H9 (cell line): ENCODE results near the gene KCNN3. TPM values are rescaled to one million over a fixed set of nuclear protein-coding genes. Genes with fewer than 3 reads are reported as not detected.

Experiments used
- DNase-seq: peaks from one replicate; pipeline ENCODE4 v3.0.0-alpha.2; 2017
- H2AFZ ChIP-seq: one replicate; pipeline ENCODE4 v1.6.1; 2013; ENCODE audit warnings: mild to moderate bottlenecking, low read length, control low read depth, moderate library complexity
- H2AK5ac ChIP-seq: 2 replicates; pipeline ENCODE4 v1.6.1; 2013; ENCODE audit warnings: low read length, control low read depth, mixed read lengths; ENCODE audit not compliant: insufficient read length
- H2BK120ac ChIP-seq: one replicate; pipeline ENCODE4 v1.6.1; 2013; ENCODE audit warnings: low read depth, mild to moderate bottlenecking, low read length, control low read depth, inconsistent platforms; ENCODE audit not compliant: poor library complexity, severe bottlenecking
- H2BK12ac ChIP-seq: 2 replicates; pipeline ENCODE4 v1.6.1; 2013; ENCODE audit warnings: low read length, control low read depth, mixed read lengths, low read depth; ENCODE audit not compliant: insufficient read length
- H2BK15ac ChIP-seq: 2 replicates; pipeline ENCODE4 v1.6.1; 2013; ENCODE audit warnings: low read depth, low read length, control low read depth
- H2BK20ac ChIP-seq: one replicate; pipeline ENCODE4 v1.6.1; 2013; ENCODE audit warnings: low read depth, mild to moderate bottlenecking, low read length, control low read depth, inconsistent platforms; ENCODE audit not compliant: poor library complexity, severe bottlenecking
- H2BK5ac ChIP-seq: 2 replicates; pipeline ENCODE4 v1.6.1; 2013; ENCODE audit warnings: low read length, control low read depth, mixed read lengths; ENCODE audit not compliant: insufficient read length
- H3K14ac ChIP-seq: 2 replicates; pipeline ENCODE4 v1.6.1; 2013; ENCODE audit warnings: low read length, control low read depth; ENCODE audit not compliant: insufficient read depth
- H3K18ac ChIP-seq: 2 replicates; pipeline ENCODE4 v1.6.1; 2013; ENCODE audit warnings: low read depth, mild to moderate bottlenecking, mixed read lengths, low read length, control low read depth; ENCODE audit not compliant: insufficient read length
- H3K23ac ChIP-seq: 2 replicates; pipeline ENCODE4 v1.6.1; 2013; ENCODE audit warnings: low read length, control low read depth, mixed read lengths, low read depth; ENCODE audit not compliant: insufficient read length
- H3K23me2 ChIP-seq: 2 replicates; pipeline ENCODE4 v1.6.1; 2013; ENCODE audit warnings: low read depth, mild to moderate bottlenecking, mixed read lengths, low read length, control low read depth; ENCODE audit not compliant: insufficient read length, poor library complexity, severe bottlenecking
- H3K27ac ChIP-seq: 2 replicates; pipeline ENCODE4 v1.5.1; 2013; ENCODE audit warnings: low read length, control low read depth, mixed read lengths, low read depth; ENCODE audit not compliant: insufficient read length
- H3K27me3 ChIP-seq: 2 replicates; pipeline ENCODE4 v1.6.1; 2013; ENCODE audit warnings: low read length, control low read depth, inconsistent platforms; ENCODE audit not compliant: insufficient read depth
- H3K4ac ChIP-seq: 2 replicates; pipeline ENCODE4 v1.6.1; 2013; ENCODE audit warnings: low read depth, mild to moderate bottlenecking, control low read depth, inconsistent platforms, low read length, moderate library complexity
- H3K4me1 ChIP-seq: 2 replicates; pipeline ENCODE4 v1.6.1; 2013; ENCODE audit warnings: low read length, control low read depth, inconsistent platforms; ENCODE audit not compliant: insufficient read depth
- H3K4me2 ChIP-seq: 2 replicates; pipeline ENCODE4 v1.6.1; 2013; ENCODE audit warnings: low read length, control low read depth, mixed read lengths; ENCODE audit not compliant: insufficient read length, insufficient read depth
- H3K56ac ChIP-seq: 2 replicates; pipeline ENCODE4 v1.6.1; 2013; ENCODE audit warnings: low read depth, mild to moderate bottlenecking, mixed read lengths, low read length, control low read depth; ENCODE audit not compliant: insufficient read length
- H3K79me1 ChIP-seq: 2 replicates; pipeline ENCODE4 v1.6.1; 2013; ENCODE audit warnings: low read depth, mild to moderate bottlenecking, moderate library complexity, low read length, control low read depth, inconsistent platforms; ENCODE audit not compliant: insufficient read depth, poor library complexity, severe bottlenecking
- H3K79me2 ChIP-seq: 2 replicates; pipeline ENCODE4 v1.6.1; 2013; ENCODE audit warnings: low read length, control low read depth, inconsistent platforms; ENCODE audit not compliant: insufficient read depth
- H3K9ac ChIP-seq: 2 replicates; pipeline ENCODE4 v1.6.1; 2013; ENCODE audit warnings: low read length, control low read depth, mixed read lengths; ENCODE audit not compliant: insufficient read length; ENCODE audit errors: extremely low read depth
- H3K9me3 ChIP-seq: one replicate; pipeline ENCODE4 v1.6.1; 2013; ENCODE audit warnings: low read depth, low read length, inconsistent platforms; ENCODE audit not compliant: control insufficient read depth
- H3T11ph ChIP-seq: one replicate; pipeline ENCODE4 v1.6.1; 2013; ENCODE audit warnings: mild to moderate bottlenecking, low read length, control low read depth, inconsistent platforms
- H4K20me1 ChIP-seq: one replicate; pipeline ENCODE4 v1.6.1; 2013; ENCODE audit not compliant: control insufficient read depth, insufficient read length, insufficient read depth
- H4K5ac ChIP-seq: 2 replicates; pipeline ENCODE4 v1.6.1; 2013; ENCODE audit warnings: low read depth, mild to moderate bottlenecking, mixed read lengths, low read length, control low read depth; ENCODE audit not compliant: insufficient read length
- H4K8ac ChIP-seq: replicated peaks from 2 replicates; pipeline ENCODE4 v1.6.1; 2013; ENCODE audit warnings: low read length, control low read depth, mixed read lengths, low read depth; ENCODE audit not compliant: insufficient read length
- H4K91ac ChIP-seq: 2 replicates; pipeline ENCODE4 v1.6.1; 2013; ENCODE audit warnings: low read depth, mild to moderate bottlenecking, moderate library complexity, mixed read lengths, low read length, control low read depth; ENCODE audit not compliant: insufficient read length
- H3K27ac Mint-ChIP-seq, 3 experiments: 2 replicates in 2 of 3; 3 replicates in 1 of 3; pipeline ENCODE4 v1.8.0; 2020 to 2021; ENCODE audit warnings: mixed read lengths in 3 of 3, mild to moderate bottlenecking in 1 of 3, moderate library complexity in 1 of 3
- H3K27me3 Mint-ChIP-seq: 2 replicates; pipeline ENCODE4 v1.8.0; 2021; ENCODE audit warnings: low read depth, mild to moderate bottlenecking, moderate library complexity, mixed read lengths
- H3K36me3 Mint-ChIP-seq, 3 experiments: 2 replicates in 2 of 3; 3 replicates in 1 of 3; pipeline ENCODE4 v1.8.0; 2020 to 2021; ENCODE audit warnings: low read depth in 3 of 3, mixed read lengths in 3 of 3; ENCODE audit not compliant: insufficient read depth in 1 of 3
- H3K4me1 Mint-ChIP-seq, 2 experiments: 2 replicates each; pipeline ENCODE4 v1.8.0; 2020; ENCODE audit warnings: mixed read lengths in 2 of 2
- H3K4me3 Mint-ChIP-seq, 2 experiments: 2 replicates in 1 of 2; 3 replicates in 1 of 2; pipeline ENCODE4 v1.8.0; 2020 to 2021; ENCODE audit warnings: mild to moderate bottlenecking in 2 of 2, mixed read lengths in 2 of 2, moderate library complexity in 1 of 2
- H3K9me3 Mint-ChIP-seq, 2 experiments: 2 replicates in 1 of 2; 3 replicates in 1 of 2; pipeline ENCODE4 v1.8.0; 2020; ENCODE audit warnings: mild to moderate bottlenecking in 2 of 2, mixed read lengths in 2 of 2, moderate library complexity in 1 of 2
- WGBS: extraction: QIAGEN DNeasy Blood & Tissue Kit; methylation state at CpG from one replicate; pipeline ENCODE4 v1.1.7; 2013; ENCODE audit warnings: missing lambda C conversion rate, low lambda C conversion rate, mixed read lengths; ENCODE audit not compliant: insufficient read length; ENCODE audit errors: extremely low coverage; 5-methylcytosine and 5-hydroxymethylcytosine counted together
- total RNA-seq: library from RNA; stranded (reverse); gene quantifications from 2 replicates; pipeline ENCODE4 v1.2.1, GENCODE V29; 2021
- TF ChIP-seq, protein P1 (sequence below): fragments of 200-600 bp; sonication (generic); conservative IDR thresholded peaks from 3 replicates; pipeline ENCODE4 v1.8.0; 2021; ENCODE audit warnings: antibody characterized with exemption, mild to moderate bottlenecking

Gene KCNN3
- total RNA-seq, 1 experiment from 2014 or later: 0.83 TPM

DNA sequence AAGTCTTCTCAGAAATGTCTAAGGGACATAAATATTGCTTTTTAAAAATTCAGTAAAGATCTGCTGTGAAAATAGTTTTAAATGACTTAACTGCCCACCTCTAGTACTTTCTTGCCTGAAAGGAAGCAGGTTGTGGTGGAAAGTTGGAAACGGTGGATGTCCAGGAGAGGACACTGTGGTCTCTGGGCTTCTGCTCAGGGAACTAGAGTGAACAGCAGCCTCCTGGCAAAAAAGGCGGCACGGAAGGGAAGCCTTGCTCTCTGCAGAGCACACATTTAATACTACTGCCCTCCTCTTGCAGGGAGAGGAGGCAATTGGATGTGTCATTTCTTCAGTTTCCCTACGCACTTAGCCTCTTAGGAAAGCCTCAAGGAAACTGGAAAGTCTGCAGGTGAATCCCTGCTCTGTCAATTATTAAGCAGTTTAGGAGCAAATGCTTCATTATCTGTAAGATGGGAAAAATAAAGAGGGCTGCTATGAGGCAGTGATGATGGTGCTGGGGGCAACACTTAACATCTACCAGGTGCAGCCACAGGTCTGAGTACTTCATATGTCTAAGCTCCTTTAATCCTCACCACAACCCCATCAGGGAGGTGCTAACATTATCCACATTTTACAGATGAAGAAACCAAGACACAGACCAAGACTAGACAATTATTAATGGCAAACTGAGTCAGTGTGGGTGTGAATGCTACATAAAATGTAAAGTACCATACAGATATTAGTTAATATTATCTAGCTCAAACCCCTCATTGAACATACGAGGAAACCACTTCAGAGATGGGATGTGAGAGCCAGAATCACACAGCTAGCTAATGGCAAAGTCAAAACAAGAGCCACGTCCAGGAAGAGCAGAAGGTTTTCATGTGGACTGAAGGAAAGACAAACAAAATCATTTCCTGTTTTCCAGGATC, 153.2 kb downstream of the KCNN3 start:
- Histone ChIP-seq H3K23me2 (no peaks in the 10 kb centered on the region), H4K8ac (no peak overlapping the region), H3K4ac (no peak overlapping the region), H3K14ac (no peak overlapping the region), H3K56ac (no peak overlapping the region), H2BK20ac (no peak overlapping the region), H3K18ac (no peak overlapping the region), H3K27me3 (no peaks in the 10 kb centered on the region), H3K9me3 (no peaks in the 10 kb centered on the region), H2BK120ac (no peak overlapping the region), H2BK15ac (no peak overlapping the region), H3K4me1 (no peaks in the 10 kb centered on the region), H3K9ac (no peak overlapping the region), H2BK12ac (no peak overlapping the region), H3K23ac (no peak overlapping the region), H4K20me1 (no peaks in the 10 kb centered on the region), H3K27ac (no peak overlapping the region), H4K5ac (no peak overlapping the region), H3K79me2 (no peaks in the 10 kb centered on the region), H2AFZ (no peak overlapping the region), H4K91ac (no peak overlapping the region), H3K4me2 (no peak overlapping the region), H3K79me1 (no peaks in the 10 kb centered on the region), H3T11ph (no peak overlapping the region), H2AK5ac (no peak overlapping the region), H2BK5ac (no peak overlapping the region)
- Mint-ChIP-seq H3K4me3 (no peak overlapping the region), H3K4me1 (peaks cover 12 to 13% of the 10 kb centered on the region in 2 experiments; a peak in 3 of 4 replicates), H3K36me3 (no peaks in the 10 kb centered on the region), H3K9me3 (no peaks in the 10 kb centered on the region), H3K27me3 (peaks cover 2% of the 10 kb centered on the region; the same call in 1 of the 2 replicates), H3K27ac (no peak overlapping the region)
- WGBS: no CpG with 5 or more reads among the region's 6 CpGs
- no peak for DNase-seq
- TF ChIP-seq, protein P1, sequence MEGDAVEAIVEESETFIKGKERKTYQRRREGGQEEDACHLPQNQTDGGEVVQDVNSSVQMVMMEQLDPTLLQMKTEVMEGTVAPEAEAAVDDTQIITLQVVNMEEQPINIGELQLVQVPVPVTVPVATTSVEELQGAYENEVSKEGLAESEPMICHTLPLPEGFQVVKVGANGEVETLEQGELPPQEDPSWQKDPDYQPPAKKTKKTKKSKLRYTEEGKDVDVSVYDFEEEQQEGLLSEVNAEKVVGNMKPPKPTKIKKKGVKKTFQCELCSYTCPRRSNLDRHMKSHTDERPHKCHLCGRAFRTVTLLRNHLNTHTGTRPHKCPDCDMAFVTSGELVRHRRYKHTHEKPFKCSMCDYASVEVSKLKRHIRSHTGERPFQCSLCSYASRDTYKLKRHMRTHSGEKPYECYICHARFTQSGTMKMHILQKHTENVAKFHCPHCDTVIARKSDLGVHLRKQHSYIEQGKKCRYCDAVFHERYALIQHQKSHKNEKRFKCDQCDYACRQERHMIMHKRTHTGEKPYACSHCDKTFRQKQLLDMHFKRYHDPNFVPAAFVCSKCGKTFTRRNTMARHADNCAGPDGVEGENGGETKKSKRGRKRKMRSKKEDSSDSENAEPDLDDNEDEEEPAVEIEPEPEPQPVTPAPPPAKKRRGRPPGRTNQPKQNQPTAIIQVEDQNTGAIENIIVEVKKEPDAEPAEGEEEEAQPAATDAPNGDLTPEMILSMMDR: no peak
